GM12872 (cell line): Measurements from ENCODE around the gene TRPV3.

Experiments used
- TF ChIP-seq, protein P1 (sequence below): IDR thresholded peaks from 3 replicates; pipeline ENCODE4 v1.5.1; 2011; ENCODE audit warnings: low read depth, mild to moderate bottlenecking, low read length, moderate library complexity; ENCODE audit not compliant: insufficient read depth

TRPV3 gene

DNA sequence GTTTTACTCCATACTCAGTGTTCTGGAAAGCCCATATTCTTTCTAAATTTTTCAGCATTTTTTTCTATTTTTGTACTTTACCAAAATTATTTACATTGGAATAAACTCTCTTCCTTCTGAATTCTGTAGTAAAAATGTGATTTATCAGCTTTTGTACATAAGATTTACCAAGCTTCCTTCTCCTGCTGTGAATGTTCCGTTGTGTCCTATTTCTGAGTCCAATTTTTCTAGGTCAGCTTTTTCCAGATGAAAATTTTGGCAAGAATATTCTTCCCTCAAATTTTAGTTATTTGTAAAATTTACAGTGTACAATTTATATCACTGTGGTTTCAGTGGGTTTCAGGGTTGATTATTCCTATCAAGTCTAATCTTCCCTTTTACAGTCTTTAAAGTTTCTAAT lies 54.3 kb downstream of the TRPV3 start:
- TF ChIP-seq, protein P1, sequence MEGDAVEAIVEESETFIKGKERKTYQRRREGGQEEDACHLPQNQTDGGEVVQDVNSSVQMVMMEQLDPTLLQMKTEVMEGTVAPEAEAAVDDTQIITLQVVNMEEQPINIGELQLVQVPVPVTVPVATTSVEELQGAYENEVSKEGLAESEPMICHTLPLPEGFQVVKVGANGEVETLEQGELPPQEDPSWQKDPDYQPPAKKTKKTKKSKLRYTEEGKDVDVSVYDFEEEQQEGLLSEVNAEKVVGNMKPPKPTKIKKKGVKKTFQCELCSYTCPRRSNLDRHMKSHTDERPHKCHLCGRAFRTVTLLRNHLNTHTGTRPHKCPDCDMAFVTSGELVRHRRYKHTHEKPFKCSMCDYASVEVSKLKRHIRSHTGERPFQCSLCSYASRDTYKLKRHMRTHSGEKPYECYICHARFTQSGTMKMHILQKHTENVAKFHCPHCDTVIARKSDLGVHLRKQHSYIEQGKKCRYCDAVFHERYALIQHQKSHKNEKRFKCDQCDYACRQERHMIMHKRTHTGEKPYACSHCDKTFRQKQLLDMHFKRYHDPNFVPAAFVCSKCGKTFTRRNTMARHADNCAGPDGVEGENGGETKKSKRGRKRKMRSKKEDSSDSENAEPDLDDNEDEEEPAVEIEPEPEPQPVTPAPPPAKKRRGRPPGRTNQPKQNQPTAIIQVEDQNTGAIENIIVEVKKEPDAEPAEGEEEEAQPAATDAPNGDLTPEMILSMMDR: no peak

- TF ChIP-seq, protein P1: no peak
Observed at GRCh38 chr17:3502466-3502865, 55.1 kb downstream of the TRPV3 start.

GRCh38 chr17:3501344-3501743 lies 56.3 kb downstream of the TRPV3 start:
- TF ChIP-seq, protein P1: no peak

DNA sequence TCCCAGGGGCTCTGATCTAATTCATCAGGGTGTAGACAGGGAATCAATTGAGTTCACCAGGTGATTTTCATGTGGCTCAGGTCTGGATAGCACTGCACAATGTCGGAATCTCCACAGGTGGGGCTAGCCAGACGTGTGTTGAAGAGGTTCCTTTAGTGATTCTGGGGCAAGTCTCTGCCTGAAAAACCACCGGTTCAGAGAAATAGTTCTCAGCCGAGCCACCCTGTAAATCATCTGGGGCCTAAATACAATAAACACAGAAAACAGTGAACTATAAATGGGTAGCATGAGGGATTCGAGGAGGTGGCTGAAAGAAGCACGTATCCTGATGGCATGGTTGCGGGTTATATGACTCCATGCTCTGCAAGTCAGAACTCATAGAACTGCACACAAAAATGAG lies 60.5 kb downstream of the TRPV3 start:
- TF ChIP-seq, protein P1: no peak

GRCh38 chr17:3485481-3486068 lies 72.0 kb downstream of the TRPV3 start:
- TF ChIP-seq, protein P1: no peak

DNA sequence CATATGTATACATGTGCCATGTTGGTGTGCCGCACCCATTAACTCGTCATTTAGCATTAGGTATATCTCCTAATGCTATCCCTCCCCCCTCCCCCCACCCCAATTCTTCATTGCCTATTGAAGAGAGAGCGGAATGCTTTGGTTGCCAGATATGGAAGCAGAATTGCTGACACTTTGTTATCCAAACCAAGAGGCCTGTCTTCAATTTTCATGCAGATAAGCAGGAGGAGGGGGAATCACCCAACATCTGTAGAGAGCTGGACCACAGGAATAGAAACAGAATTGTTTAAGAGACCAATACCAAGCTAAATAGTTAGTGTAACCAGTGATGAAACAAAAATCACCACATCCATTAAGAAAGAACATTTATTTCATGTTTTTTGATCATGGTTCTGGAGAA lies 74.8 kb downstream of the TRPV3 start:
- TF ChIP-seq, protein P1: no peak

GRCh38 chr17:3479988-3480387 lies 77.6 kb downstream of the TRPV3 start:
- TF ChIP-seq, protein P1: no peak
